Motor neuron (in vitro differentiated cells): Measurements from ENCODE around the gene MGAT3. TPM values are rescaled to one million over a fixed set of nuclear protein-coding genes. Genes with fewer than 3 reads are reported as not detected.

Experiments
- ATAC-seq, 8 experiments: fragments of 200-7000 bp; cut with Tn5 transposase; replicated peaks in 6 of 8; 2 replicates each; pipeline ENCODE4 v1.8.0; 2021; ENCODE audit warnings: mild to moderate bottlenecking in 8 of 8, moderate library complexity in 8 of 8
- H3K27ac ChIP-seq, 2 donors: fragments of 250-450 bp; sonication (Bioruptor Pico); 2 replicates each; pipeline ENCODE4 v1.9.0; 2021; ENCODE audit warnings: antibody characterized with exemption in 2 of 2, mild to moderate bottlenecking in 2 of 2, moderate library complexity in 1 of 2
- H3K4me1 ChIP-seq, 2 donors: fragments of 250-450 bp; sonication (Bioruptor Pico); replicated peaks in 1 of 2; 2 replicates each; pipeline ENCODE4 v1.6.1; 2021; ENCODE audit warnings: antibody characterized with exemption in 2 of 2, mild to moderate bottlenecking in 2 of 2, moderate library complexity in 1 of 2
- H3K4me3 ChIP-seq, 5 donors: fragments of 250-450 bp; sonication (Bioruptor Pico); 2 replicates each; pipeline ENCODE4 v1.9.0; 2021; ENCODE audit warnings: antibody characterized with exemption in 5 of 5, mild to moderate bottlenecking in 5 of 5, moderate library complexity in 4 of 5
- WGBS, 10 experiments: fragments of 450-650 bp; shearing (Covaris generic); methylation state at CpG; one replicate each; pipeline ENCODE4 v1.0.0; 2022; 5-methylcytosine and 5-hydroxymethylcytosine counted together
- in situ Hi-C, 9 experiments: fragments of 400-800 bp; cut with MboI; loops; one replicate each; pipeline ENCODE4 v1.15.0; 2021; ENCODE audit warnings: low sequenced_read_pairs in 9 of 9, low pct_unique_long_range_greater_than_20kb in 2 of 9; ENCODE audit not compliant: unreplicated experiment in 9 of 9
- total RNA-seq, 8 experiments: library from RNA; unstranded; fragments of 300-600 nt; gene quantifications; 2 replicates each; pipeline versions ENCODE4 v1.2.3 to v1.2.4, GENCODE V29; 2022

MGAT3 gene
- total RNA-seq, 8 experiments from 2014 or later, result 17.5 to 28.6 (median 20.4) TPM

DNA sequence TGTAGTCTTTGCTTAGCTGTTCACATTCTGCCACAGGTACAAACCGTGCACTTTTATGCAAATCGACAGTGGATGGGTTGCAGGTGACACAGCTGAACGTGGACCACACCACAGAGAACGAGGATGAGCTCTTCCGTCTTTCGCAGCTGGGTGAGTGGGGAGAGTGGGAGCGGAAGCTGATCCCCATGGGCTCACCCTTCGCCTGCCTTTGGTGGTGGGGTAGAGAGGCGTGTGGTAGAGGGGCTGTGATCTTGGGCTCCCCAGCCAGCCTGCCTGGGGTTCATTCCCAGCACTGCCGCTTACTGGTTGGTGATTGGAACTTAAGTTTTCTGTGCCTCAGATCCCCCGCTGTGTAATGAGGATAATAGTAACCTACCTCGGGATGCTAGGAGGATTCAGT, 38.1 kb upstream of the MGAT3 start:
- no peaks in the 10 kb centered on the region for H3K4me1 ChIP-seq
- no peak for ATAC-seq
- in situ Hi-C loops, result loop anchor here in 2 of 9 experiments (25.0 kb wide), 2 partner anchors 94 to 106 kb away; partner anchors contain the start of genes ATF4 (in 1 of the 2), MIEF1 (in 1 of the 2) and RPL3 (in 1 of the 2)
- no peak overlapping the region for H3K27ac ChIP-seq
- no peak overlapping the region for H3K4me3 ChIP-seq
- 88 to 100% (median 93%) methylated on average over 1 to 9 of the region's 12 CpGs; no CpG with 5 or more reads in 4 of the 10 experiments for WGBS, 10 experiments

- 96 to 100% methylated on average over 3 to 4 of the region's 6 CpGs; no CpG with 5 or more reads in 8 of the 10 experiments for WGBS, 10 experiments
- Histone ChIP-seq H3K4me1 (no peaks in the 10 kb centered on the region), H3K4me3 (no peak overlapping the region), H3K27ac (no peak overlapping the region)
- in situ Hi-C loops, result loop anchor here in 2 of 9 experiments (25.0 kb wide), 2 partner anchors 93 to 107 kb away; partner anchors contain the start of genes ATF4 (in 1 of the 2), MIEF1 (in 1 of the 2) and RPL3 (in 1 of the 2)
- ATAC-seq, result no peak
Measured at GRCh38 chr22:39419096-39419495, 37.7 kb upstream of the MGAT3 start.

DNA sequence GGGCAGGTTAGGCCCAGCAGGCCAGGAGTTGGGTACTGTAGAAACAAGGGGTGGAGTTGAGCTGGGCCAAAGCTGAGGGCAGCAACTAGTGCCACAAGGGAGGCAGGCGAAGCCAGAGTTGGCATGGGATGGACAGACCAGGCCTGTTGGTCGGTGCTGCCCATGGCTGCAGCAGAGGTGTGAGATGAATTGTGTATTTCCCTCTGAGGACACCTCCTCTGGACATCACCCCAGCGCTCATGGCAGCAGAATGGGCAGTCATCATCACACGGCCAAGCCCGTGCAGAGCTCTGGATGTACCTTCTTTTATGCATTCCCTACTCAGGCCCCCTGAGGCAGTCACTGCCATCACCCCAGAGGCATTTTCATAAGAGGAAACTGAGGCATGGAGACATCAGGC, 36.9 kb upstream of the MGAT3 start:
- 100% methylated on average over 1 of the region's 5 CpGs; no CpG with 5 or more reads in 7 of the 10 experiments for WGBS, 10 experiments
- no peak overlapping the region for H3K27ac ChIP-seq
- no peak overlapping the region for H3K4me3 ChIP-seq
- H3K4me1 ChIP-seq, result no peaks in the 10 kb centered on the region
- ATAC-seq, result no peak
- in situ Hi-C loops, result loop anchor here in 2 of 9 experiments (25.0 kb wide), 2 partner anchors 92 to 108 kb away; partner anchors contain the start of genes ATF4 (in 1 of the 2), MIEF1 (in 1 of the 2) and RPL3 (in 1 of the 2)

GRCh38 chr22:39421691-39422090, 35.1 kb upstream of the MGAT3 start:
- ATAC-seq, result no peak
- in situ Hi-C loops, result loop anchor here in 2 of 9 experiments (25.0 kb wide), 2 partner anchors 91 to 109 kb away; partner anchors contain the start of genes ATF4 (in 1 of the 2), MIEF1 (in 1 of the 2) and RPL3 (in 1 of the 2)
- no peak overlapping the region for H3K4me3 ChIP-seq
- WGBS, 10 experiments, result 88 to 100% (median 96%) methylated on average over 3 to 6 of the region's 11 CpGs; no CpG with 5 or more reads in 5 of the 10 experiments
- no peak overlapping the region for H3K27ac ChIP-seq
- H3K4me1 ChIP-seq, result no peaks in the 10 kb centered on the region

DNA sequence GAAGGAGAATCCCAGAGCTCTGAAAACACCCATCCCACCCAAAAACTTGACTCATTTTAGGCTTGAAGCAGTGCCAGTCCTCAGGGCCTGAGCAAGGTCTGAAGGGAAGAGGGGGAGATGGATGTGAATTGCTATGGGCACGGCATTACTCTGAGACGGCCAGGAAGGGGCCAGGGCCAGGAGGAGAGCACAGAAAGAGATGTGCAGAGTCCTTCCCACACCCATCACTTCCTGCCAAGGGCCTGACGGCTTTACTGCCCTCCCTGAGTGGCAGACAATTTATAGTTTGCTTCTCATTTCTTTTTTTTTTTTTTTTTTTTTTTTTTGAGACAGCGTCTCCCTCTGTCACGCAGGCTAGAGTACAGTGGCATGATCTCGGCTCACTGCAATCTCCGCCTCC, 34.7 kb upstream of the MGAT3 start:
- no peak for ATAC-seq
- H3K27ac ChIP-seq, result no peak overlapping the region
- no peak overlapping the region for H3K4me3 ChIP-seq
- in situ Hi-C loops, result loop anchor here in 2 of 9 experiments (25.0 kb wide), 2 partner anchors 90 to 110 kb away; partner anchors contain the start of genes ATF4 (in 1 of the 2), MIEF1 (in 1 of the 2) and RPL3 (in 1 of the 2)
- no peaks in the 10 kb centered on the region for H3K4me1 ChIP-seq
- 80 to 100% (median 98%) methylated on average over 1 to 5 of the region's 7 CpGs; no CpG with 5 or more reads in 2 of the 10 experiments for WGBS, 10 experiments

DNA sequence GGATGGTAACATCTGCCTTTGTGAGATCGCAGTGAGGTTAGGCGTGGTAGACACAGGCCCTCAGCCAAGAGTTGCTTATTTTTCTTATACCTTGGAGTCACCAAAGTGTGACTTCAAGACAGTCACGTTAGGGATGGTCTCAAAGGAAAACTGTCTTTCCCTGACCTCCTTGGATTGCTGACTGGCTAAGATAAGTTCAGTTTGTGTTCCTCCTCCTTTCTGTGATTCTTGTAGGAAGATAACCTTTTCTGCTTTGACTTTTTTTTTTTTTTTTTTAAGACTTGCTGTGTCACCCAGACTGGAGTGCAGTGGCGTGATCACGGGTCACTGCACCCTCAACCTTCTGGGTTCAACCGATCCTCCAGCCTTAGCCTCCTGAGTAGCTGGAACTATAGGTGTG, 34.1 kb upstream of the MGAT3 start:
- Histone ChIP-seq H3K4me1 (no peaks in the 10 kb centered on the region), H3K27ac (no peak overlapping the region), H3K4me3 (no peak overlapping the region)
- ATAC-seq, result no peak
- in situ Hi-C loops, result loop anchor here in 2 of 9 experiments (25.0 kb wide), 2 partner anchors 90 to 110 kb away; partner anchors contain the start of genes ATF4 (in 1 of the 2), MIEF1 (in 1 of the 2) and RPL3 (in 1 of the 2)
- WGBS, 10 experiments, result 90 to 100% (median 96%) methylated on average over 2 to 5 of the region's 6 CpGs; no CpG with 5 or more reads in 5 of the 10 experiments

DNA sequence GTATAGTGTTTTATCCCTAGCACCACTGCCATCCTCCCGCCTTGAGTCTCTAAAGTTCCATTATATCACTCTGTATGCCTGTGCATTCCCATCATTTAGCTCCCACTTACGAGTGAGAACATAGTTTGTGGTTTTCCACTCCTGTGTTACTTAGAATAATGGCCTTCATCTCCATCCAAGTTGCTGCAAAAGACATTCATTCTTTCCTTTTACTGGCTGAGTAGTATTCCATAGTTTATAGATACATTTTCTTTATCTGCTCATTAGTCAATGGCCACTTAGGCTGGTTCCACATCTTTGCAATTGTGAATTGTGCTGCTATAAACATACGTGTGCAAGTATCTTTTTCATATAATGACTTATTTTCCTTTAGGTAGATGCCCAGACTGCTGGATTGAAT, 32.8 kb upstream of the MGAT3 start:
- no peak for ATAC-seq
- in situ Hi-C loops, result loop anchor here in 2 of 9 experiments (25.0 kb wide), 2 partner anchors 88 to 112 kb away; partner anchors contain the start of genes ATF4 (in 1 of the 2), MIEF1 (in 1 of the 2) and RPL3 (in 1 of the 2)
- H3K27ac ChIP-seq, result no peak overlapping the region
- WGBS, 10 experiments, result 90 to 100% (median 100%) methylated on average over 1 to 3 of the region's 3 CpGs; no CpG with 5 or more reads in 3 of the 10 experiments
- H3K4me1 ChIP-seq, result no peaks in the 10 kb centered on the region
- no peak overlapping the region for H3K4me3 ChIP-seq

- H3K4me1 ChIP-seq, result no peaks in the 10 kb centered on the region
- H3K27ac ChIP-seq, result no peak overlapping the region
- in situ Hi-C loops, result no loop called here
- no peak overlapping the region for H3K4me3 ChIP-seq
- WGBS, 10 experiments, result 83 to 100% (median 91%) methylated on average over 2 to 6 of the region's 20 CpGs; no CpG with 5 or more reads in 5 of the 10 experiments
- ATAC-seq, result no peak
Measured at GRCh38 chr22:39426380-39427043, 30.3 kb upstream of the MGAT3 start.

DNA sequence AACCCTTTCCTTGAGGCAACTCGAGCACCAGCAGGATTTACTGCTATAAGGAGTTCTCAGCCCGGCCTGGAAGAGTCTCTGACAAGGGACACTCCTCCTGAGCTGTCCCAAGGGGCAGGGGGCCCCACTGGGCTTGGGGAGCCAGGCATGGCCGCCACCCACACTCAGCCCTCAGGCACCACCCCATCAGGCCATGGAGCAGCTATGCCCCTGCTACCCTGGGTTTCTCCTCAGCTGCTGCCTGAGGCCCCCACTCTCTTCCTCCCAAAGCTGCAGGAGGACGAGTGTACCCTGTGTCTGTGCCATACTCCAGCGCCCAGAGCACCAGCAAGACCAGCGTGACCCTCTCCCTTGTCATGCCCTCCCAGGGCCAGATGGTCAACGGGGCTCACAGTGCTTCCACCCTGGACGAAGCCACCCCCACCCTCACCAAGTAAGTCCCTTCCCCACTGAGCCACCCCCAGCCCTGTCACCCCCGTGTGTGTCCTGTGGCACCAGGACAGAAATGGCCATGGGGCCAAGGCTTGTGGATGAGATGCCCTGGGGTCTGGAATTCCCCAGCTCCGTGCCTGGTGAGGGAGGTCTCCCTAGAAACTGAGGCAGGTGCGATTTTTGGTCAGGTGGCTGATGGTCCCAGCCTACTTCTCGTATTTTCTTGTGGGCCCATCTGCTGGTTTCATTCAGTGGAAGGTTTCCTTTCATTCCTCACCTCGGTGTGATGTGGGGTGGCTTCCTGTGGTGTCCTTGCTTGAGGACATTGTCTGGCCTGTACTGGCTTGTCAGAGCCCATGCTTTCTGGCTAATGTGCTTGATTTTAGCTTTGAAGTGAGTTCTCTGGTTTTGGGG, 28.8 kb upstream of the MGAT3 start:
- Histone ChIP-seq H3K4me3 (no peak overlapping the region), H3K4me1 (no peaks in the 10 kb centered on the region), H3K27ac (no peak overlapping the region)
- 40 to 100% (median 79%) methylated on average over 1 to 5 of the region's 13 CpGs; no CpG with 5 or more reads in 2 of the 10 experiments for WGBS, 10 experiments
- peak in 1 of 8 experiments; percentile 11 for ATAC-seq
- in situ Hi-C loops, result no loop called here

DNA sequence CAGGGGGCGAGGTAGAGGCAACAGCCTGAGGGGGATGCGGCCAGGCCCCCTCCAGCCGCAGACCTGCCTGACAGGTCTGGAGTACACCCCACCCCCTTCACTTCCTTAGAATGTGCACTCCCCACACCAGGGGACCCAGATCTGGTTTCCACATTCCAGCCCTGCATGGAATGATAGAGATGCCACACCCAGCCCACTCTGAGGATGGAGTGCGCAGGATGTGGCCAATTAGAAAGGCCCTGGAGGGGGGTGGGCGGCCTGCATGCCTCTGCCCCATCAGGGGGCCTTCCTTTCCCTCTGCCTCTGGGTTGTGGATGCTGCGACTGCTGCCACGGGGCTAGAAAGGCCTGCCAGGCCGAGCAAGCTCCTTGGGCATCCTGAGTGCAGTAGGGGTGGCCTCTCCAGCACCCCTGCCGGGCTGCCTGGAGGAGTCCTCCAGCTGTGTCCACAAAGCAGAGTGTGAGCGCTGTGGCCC, 28.2 kb upstream of the MGAT3 start:
- H3K4me1 ChIP-seq, result no peaks in the 10 kb centered on the region

GRCh38 chr22:39429186-39429585, 27.6 kb upstream of the MGAT3 start:
- Histone ChIP-seq H3K27ac (no peak overlapping the region), H3K4me3 (no peak overlapping the region), H3K4me1 (no peaks in the 10 kb centered on the region)
- in situ Hi-C loops, result no loop called here
- WGBS, 10 experiments, result 80 to 100% (median 92%) methylated on average over 1 to 8 of the region's 13 CpGs; no CpG with 5 or more reads in 3 of the 10 experiments
- no peak for ATAC-seq

More for the DNA sequence above, 28.2 kb upstream of the MGAT3 start:
- in situ Hi-C loops, result no loop called here
- 60 to 100% (median 63%) methylated on average over 1 to 3 of the region's 10 CpGs; no CpG with 5 or more reads in 6 of the 10 experiments for WGBS, 10 experiments
- H3K4me3 ChIP-seq, result no peak overlapping the region
- H3K27ac ChIP-seq, result no peak overlapping the region
- ATAC-seq, result peak in 1 of 8 experiments; percentile 74

DNA sequence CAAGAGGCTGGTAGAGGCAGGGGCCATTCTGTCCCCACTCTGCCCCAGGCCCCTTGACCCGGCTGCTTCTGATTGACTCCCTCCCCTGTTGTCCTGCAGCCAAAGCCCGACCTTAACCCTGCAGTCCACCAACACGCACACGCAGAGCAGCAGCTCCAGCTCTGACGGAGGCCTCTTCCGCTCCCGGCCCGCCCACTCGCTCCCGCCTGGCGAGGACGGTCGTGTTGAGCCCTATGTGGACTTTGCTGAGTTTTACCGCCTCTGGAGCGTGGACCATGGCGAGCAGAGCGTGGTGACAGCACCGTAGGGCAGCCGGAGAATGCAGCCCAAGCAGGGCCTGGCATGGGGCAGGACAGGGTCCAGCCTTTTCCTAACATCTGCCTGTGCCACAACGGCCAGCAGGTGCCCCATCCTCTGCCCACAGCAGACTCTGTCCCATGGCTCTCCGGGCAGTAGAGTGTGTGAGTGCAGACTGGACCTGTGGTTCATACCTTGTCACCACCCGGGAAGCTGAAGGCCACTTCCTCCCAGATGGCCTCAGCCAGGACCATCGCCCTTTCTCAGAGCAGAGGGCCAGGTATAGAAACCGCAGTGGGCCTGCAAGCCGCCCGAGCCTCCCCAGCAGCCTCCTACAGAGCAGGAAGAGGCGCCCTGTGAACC, 26.8 kb upstream of the MGAT3 start:
- no peaks in the 10 kb centered on the region for H3K4me1 ChIP-seq
- in situ Hi-C loops, result no loop called here
- H3K4me3 ChIP-seq, result no peak overlapping the region
- 67 to 100% (median 95%) methylated on average over 1 to 4 of the region's 27 CpGs; no CpG with 5 or more reads in 5 of the 10 experiments for WGBS, 10 experiments
- ATAC-seq, result no peak
- H3K27ac ChIP-seq, result no peak overlapping the region
